ENCODE measurements around the gene TTC12.
"Not testable (repeated sequence)": the region's sequence is repeated elsewhere in the genome, so short reads cannot be mapped to it uniquely, and the experiment has no call there.

TTC12 gene

DNA sequence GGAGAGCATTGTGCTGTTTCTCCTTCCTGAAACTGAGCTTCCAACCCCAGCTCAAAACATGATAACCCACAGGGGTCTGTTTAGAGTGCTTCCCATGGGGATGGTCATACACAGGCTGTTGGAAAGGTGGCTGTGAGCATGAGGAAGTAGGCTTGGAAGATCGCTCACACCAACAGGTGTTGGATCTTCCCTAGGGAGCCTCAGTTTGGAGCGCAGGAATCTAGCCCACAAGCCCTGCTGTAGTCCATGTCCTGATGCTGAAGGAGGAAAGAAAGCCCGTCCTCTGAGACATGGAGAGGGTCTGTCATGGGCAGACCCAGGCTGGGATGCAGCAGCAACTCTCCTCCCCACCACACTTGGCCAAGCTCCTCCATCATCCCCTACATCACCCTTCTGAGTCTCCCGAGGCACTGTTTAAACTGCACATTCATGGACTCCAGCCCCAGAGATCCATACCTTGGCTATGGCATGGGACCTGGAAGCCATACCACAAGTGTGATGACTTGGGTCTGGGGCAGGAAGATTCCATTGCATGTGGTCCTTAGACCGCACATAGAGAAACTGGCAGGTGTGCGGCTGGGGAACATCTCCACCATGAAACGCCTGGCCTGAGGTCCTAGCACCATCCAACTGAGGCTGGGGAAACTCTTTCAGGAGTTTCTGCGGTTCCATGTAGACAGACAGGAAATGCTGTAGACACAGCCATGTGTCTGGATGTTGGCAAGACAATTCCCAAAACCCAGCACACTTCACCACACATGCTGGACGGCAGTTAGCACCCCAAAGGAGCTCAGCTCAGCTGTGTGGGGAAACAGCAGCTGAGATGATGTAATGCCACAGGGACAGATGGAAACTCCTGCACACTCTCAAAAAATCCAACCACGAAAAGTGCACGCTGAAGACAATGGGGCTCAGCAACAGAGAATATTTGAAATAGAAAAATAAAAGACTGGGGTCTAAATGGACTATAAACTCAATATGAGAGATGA lies 27.6 kb upstream of the TTC12 start:
- DNase-seq (ENCODE audit: low read depth), result peak; percentile 16

DNA sequence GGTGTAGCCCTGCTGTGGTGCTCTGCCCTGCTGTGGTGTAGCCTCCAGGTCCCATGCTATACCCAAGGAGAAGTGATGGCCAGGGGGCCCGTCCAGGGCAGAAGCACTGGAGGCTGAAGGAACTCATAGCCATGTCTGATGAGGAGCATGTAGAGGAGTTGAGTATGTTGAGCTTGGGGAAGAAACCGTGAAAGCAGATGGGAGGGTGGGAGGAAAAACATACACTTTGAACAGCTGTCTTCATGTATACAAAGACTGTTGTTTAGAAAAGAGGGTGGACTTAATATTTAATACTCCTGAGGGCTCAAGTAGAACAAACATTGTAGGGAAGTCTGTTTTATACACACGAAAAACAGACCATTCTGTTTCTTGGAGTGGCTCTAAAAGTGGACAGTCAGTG lies 26.6 kb upstream of the TTC12 start:
- DNase-seq (ENCODE audit: low read depth), result no peak

DNA sequence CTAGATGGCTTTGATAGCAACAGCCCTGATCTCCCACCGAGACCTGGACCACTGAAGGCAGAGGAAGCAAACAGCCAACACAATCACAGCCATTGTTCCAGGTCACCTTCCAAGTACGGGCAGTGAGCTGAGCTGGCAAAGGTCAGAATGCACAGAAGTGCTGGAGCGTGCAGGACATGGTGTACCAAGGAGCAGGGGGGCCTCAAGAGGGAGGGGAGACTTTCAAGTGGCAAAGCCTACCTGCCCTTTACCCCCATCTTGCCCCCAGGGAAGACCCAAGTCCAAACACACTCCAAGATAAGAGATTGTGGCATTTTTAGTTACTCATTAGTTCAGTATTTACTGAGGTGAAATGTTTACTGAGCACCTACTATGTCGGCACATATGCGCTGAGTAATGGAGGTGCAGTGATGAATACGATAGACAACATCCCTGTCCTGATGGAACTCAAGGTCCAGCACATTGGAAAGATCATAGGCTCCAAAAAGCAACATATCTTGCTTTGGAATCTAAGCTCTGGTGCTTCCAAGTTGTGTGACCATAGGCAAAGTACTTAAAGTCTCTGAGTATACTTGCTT lies 26.0 kb upstream of the TTC12 start:
- DNase-seq (ENCODE audit: low read depth), result no peak

DNA sequence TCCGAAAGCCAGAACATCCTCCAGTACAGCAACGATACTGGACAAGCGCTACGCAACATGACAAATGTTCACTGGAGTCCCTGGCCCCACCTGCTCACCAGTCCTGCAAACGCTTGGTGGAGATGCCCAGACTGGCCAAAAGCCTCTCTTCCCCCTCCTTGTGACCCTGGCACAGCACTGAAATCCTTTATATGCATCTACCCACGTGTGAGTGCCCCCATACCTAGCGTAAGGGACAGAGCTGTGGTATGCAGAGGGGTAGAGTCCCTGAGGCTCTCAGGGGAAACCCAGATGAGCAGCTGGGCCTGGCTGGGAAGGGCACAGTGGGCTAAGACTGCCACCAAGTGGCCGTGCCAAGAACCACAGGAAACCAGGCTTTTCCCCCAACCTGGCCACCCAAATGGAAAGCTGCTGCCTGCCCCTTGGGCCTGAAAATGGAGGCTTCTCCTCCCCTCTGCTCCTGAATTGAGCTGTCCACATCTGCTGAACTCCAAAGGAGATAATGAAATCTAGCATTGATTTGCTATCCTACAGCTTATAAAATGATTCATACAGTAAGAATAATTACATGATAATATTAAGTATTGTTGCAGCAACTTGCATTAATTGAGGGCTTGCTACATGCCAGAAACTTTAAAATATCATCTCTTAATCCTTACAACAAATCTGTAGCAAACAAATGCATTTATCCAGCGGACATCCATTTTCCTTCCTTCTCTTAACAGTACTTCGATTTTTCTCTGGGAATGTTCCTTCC lies 24.8 kb upstream of the TTC12 start:
- peak; percentile 30 for DNase-seq (ENCODE audit: low read depth)

DNA sequence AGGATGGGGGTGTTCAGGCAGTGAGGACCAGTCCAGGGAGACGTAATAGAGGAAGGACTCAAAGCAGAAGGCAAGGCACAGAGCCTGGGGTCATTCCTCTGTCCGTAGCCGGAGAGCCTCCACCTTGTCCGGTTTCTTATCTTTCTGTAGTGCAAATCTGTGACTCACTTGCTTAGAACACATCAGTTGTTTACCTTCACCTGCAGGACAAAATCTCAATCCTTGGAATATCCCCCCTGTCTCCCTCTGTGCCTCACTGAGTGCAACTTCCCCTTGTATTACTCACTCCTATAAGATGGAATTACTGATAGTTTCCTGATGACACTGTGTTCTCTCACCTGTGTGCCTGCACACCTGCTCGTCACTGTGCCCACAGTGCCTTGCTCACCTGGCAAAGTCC lies 20.4 kb upstream of the TTC12 start:
- DNase-seq (ENCODE audit: low read depth), result no peak

DNA sequence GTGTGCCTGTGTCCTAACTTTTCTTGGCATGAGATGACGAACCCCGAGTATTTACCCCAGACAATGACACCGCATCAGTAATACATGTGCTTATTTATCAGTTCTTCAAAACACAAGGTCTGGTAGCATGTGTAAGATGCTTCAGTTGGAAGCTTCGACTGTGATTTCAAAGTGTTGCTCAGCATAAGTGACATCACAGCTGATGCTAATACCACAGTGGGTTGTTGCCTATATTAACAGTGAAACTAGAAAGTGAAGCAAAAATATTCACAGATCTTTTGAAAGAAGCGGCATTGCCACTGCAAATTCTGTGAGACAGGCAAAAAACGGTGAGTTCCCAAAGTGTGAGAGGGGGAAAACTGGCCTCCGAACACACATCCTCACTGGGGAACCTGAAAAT lies 18.4 kb upstream of the TTC12 start:
- DNase-seq (ENCODE audit: low read depth), result no peak

DNA sequence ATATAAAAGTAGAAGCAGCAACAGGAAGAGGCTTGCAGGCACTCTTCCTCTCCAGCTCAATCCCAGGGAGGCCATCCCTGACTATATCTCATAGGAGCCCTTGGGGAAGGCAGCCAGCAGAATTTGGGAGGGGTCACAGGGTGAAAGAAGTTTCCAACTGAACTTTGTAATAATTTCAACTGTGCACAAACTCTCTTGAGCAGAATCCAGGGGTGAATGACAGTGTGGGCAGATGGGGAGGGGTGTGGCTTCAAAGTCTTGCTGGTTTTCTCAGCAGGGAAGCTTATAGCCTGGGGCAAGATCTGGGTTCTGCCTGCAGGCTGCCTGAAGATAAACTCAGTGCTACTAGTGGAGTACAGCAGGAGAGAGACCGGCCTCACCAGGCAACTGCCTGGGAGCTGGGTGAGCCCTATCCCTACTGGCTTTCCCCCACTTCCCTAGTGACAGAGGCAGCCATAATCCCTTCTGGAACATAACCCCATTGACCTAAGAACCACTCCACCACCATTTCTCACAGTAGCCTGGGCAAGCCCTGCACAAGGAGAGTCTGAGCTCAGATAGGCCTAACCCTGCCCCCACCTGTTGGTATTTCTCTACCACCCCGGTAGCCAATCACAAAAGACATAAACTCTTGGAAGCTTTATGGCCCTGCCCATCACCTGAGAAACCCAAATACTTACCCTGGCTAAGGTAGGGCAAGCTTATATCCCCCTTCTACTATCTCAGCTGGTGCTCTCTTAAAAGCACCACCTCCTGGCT lies 17.8 kb upstream of the TTC12 start:
- no peak for DNase-seq (ENCODE audit: low read depth)

DNA sequence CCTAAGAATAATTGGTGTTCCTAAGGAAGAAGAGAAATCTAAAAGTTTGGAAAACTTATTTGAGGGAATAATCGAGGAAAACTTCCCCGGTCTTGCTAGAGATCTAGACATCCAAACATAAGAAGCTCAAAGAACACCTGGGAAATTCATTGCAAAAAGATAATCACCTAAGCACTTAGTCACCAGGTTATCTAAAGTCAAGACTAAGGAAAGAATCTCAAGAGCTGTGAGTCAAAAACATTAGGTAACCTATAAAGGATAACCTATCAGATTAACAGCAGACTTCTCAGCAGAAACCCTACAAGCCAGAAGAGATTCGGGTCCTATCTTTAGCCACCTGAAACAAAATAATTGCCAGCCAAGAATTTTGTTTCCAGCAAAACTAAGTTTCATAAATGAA lies 15.9 kb upstream of the TTC12 start:
- DNase-seq (ENCODE audit: low read depth), result not testable (repeated sequence)

DNA sequence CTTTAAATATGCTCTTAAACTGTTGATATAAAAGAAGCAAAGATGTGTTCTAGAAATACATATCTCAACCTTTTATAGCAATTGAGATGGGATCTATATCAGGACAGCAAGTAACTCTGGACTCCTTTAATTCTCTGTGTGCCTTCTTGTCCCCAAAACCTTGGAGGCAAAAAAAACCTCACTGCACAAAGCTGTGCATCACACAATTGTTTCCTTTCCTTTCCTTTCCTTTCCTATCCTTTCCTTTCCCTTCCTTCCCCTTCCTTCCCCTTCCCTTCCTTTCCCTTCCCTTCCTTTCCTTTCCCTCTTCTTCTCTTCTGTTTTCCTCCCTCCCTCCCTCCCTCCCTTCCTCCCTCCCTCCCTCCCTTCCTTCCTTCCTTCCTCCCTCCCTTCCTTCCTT lies 9.5 kb upstream of the TTC12 start:
- no peak for DNase-seq (ENCODE audit: low read depth)

DNA sequence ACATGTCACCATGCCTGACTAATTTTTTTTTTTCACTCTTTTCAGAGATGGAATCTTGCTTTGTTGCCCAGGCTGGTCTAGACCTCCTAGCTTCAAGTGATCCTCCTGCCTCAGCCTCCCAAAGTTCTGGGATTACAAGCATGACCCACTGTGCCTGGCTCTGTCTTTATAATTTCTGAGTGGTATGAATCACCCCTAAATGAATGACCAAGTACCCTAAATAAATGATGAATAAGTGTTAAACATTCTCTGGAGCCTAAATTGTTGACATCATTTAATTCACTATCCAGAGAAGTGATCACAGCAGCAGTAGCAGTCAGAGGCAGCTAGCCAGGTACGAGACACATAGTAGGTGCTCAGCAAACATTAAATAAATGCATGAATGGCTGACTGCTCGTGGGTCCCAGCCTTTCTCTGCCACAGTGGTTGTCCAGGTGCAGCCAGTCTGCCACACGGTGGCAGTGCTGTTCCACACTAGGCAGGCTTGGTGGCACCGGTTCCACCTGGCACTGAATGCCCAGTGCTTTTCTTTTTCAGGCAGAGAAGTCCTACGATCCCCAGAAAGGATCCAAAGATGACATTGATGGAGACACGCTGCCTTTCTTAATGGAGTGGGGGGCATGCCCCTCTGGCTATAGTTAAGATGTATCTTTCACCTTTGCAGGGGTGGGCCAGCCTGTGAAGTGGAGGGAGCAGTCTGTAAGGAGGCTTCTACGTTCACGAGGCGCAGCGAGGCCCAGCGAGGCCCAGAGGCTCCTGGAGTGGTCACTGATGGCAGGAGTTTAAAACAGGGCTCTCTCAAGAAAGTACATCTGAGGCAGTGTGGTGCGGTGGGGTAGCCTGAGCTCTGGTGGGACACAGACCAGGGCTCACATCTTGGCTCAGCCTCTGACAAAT lies 8.7 kb upstream of the TTC12 start:
- DNase-seq (ENCODE audit: low read depth), result peak; percentile 28

DNA sequence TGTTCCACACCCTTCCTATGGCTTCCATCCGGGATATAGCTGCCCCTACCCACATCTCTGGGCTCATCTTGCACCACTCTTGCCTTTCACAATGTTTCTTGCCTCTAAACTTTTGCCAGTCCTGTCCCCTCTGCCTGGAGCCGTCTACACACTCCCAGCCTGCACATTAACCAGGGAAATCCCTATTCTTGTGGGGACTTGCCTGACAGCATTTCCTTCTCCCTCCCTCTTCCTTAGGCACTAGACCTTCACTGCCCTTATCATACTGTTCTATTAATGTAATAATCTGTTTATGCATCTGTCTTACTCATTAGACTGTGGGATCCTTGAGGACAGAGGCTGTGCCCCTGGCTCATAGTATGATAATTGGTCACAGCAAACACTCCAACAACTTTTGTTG lies 5.8 kb upstream of the TTC12 start:
- DNase-seq (ENCODE audit: low read depth), result no peak

DNA sequence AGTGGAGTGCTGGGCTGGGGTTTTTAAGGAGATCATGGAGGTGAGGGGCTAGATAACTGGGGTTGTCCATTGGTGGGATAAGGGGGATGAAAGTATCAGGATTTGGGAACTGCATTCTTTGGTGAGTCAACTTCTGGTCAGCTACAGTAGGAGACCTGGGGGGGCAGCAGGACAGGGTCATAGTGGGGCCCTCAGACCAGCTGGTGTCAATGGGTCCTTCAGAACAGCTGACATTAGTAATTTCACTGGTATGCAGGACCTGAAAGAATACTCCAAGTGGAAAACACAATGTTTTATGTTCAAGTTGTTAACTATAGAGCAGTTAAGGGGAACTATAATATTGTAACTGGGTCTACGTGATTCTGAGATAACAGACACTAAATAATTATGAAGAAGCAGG lies 2.8 kb upstream of the TTC12 start:
- DNase-seq (ENCODE audit: low read depth), result no peak

DNA sequence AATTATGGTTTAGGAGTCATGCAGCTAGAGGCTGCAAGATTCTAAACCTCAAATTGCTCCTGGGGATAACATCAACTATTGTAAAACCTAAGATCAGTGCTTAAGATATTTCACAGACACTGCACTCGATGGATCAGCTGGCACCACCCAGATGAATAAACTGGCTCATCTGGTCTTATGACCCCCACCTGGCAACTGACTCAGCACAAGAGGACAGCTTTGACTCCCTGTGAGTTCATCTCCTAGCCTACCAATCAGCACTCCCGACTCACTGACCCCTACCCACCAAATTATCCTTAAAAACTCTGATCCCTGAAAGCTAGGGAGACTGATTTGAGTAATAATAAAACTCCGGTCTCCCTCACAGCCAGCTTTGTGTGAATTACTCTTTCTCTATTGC lies 782 bp upstream of the TTC12 start:
- DNase-seq (ENCODE audit: low read depth), result no peak

DNA sequence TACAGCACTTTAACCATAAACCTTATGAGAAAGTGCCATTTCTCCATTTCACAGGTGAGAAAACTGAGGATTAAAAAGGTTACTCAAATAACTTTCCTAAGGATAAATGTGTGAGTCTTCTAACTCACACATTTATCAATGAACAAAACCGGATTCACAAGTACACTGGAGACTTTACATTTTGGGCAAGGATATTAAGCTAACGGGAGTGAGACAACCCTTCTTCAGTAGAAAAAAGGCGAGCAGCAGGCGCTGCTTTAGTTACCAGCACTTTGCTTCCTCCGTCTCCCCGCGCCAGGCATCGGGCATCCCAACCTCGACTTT lies 356 bp upstream of the TTC12 start:
- no peak for DNase-seq (ENCODE audit: low read depth)

DNA sequence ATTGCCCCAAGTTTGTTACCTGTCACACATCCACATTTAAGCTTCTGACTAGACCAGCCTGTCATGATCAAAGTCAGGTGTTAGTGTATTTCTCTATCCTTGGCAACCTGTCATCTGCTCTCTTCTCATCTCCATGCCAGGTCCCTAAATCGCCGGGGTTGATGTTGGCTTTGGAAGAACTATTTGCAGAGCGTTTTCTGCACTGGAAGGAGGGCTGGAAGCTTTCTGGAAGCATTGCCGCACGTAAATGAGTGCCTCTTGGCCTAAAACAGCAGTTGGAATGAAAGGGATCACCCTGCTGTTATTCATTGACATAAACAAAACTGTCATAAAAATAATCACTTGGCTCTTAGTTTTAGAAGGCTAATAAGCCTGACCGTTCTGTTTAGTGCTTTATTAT lies 1.4 kb downstream of the TTC12 start:
- no peak for DNase-seq (ENCODE audit: low read depth)

DNA sequence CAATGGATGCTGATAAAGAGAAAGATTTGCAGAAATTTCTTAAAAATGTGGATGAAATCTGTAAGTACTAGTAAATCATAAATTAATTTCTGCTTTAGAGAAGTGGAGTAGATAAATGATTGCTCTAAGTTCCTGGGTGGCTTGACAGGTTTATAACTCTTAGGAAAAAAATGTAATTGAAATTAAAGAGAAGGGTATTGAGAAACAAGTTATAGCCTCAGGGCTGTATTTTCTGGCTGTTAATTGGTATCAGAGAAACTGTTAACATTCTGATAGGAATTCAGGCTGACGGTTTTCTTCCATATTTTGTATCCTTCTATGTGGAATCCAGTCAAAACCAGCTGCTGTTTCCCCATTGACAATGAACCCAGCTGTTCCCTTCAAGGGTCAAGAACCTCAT lies 1.9 kb downstream of the TTC12 start:
- no peak for DNase-seq (ENCODE audit: low read depth)

DNA sequence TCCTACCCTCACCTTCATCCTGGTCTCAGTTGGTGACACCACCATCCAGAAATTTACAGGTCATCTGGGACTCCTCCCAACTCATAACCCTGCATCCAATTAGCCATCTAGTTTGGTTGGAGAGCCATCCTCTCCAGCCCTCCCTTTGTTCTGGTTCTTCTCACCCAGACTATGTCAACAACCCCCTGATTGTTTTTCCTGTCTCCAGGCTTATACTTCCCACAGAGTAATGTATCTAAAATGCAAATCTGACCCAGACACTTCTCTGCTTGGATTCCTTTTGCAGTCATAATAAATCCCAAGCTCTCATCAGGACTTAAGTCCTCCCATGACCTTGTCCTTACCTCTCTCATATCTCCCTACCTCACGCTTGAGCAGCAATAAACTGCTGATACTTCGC lies 3.0 kb downstream of the TTC12 start:
- no peak for DNase-seq (ENCODE audit: low read depth)

DNA sequence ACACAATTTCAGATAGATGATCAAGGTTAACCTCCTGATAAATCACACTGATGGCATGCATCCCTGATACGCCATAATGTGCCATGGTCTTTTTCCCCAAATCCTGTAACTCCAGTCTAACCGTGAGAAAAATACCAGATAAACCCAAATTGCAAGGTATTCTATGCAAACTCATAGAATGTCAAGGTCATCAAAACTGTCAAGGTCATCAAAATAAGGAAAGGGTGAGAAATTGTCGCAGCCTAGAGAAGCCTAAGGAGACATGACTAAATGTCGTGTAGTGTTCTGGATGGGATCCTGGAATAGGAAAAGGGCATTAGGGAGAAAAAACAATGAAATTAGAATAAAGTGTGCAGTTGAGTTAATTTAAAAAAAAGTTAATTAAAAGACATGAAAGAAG lies 4.7 kb downstream of the TTC12 start:
- no peak for DNase-seq (ENCODE audit: low read depth)

DNA sequence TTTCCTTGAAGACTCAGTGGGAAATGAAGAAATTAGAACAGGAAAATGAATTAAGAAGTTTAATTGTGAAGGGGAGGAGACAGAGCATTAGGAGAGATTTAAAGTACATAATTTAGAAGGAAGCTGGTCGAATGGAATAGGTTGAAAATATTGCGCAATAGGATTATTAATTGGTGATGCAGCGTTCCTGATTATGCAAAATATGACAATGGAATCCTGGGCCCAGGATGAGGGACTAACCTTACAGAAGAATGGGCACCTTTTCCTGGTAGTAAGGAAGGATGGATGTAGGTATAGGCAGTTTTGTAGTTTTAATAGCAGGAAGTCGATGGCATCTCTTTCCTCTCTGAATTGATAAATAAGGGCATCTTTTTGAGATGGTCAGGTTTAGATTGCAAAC lies 7.8 kb downstream of the TTC12 start:
- DNase-seq (ENCODE audit: low read depth), result no peak

DNA sequence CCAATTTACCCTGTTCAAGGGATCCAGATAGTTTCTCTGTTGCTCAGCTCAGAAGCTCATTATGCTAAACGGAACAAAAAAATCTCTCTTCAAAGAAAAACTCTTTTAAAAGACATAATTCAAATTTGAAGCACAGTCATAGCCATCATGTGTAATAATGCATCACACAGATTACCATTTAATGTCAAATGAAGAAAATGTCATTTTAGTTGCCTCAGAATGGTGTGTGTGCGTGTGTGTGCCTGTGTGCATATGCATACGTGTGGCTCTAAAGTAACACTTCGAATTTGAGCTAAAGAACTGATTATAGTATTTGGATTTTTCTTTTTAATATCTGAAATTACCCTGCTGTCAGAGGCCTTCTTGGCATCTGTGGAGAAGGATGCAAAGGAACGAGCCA lies 9.9 kb downstream of the TTC12 start:
- DNase-seq (ENCODE audit: low read depth), result no peak

DNA sequence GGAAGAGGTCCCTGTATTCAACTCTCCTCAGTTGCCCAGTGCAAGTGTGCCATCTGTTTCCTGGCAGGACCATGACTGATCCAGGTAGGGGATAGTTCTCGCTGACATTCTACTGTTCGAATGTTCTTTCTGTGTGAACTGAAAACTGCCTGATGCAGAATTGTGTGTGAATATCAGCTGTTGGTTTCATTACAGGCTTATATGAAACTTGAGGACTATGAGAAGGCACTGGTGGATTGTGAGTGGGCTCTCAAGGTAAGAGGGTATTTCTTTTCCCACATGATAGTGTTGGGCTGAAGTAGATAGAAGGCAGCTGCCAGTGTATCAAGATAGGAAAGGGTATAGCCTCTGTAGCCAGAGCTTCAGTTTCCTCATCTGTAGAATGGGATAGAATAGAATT lies 15.3 kb downstream of the TTC12 start:
- DNase-seq (ENCODE audit: low read depth), result no peak

Data from GM04504 (cell line).